Measurements from ENCODE around the gene CACNA1D.

CACNA1D gene

DNA sequence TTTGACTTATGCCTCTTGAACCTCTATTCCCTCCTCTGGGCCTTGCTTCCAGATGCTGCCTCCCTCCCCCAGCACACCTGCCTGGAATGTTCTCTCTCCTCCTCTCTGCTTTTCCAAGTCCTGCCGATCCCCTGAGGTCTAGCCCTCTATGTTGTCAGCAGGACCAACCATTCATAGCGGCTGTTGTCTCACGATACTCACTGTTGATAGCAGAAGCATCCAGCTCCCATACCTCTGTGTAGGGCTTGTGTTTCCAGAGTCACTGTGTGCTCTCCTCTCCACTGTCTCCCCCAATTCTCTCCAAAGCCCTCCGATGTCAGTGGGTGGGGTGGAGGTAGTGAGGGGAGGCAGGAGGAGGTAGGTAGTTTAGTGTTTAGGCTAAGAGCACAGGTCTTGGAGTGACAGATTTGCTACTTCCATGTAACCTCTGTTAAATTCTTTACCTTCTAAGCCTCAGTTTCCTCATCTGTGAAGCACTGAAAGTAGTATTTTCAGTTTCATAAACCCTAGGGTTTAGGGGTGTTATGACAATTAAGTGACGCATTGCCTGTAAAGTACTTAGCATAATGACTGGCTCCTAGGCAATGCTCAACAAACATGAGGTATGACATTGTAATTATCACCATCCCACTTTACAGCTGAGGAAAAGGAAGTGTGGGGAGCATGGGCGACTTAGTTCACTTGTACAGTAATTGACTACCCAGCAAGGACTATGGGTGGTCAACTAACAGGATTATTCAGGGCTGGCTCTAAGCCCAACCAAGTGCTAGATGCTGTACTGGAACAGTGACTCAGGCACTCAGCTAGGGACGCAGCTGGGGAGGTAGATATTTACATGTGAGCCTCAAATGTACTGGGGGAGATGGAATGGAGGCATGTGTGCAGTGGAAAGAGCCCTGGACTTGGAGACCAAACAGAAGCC, 122.8 kb downstream of the CACNA1D start:
- Histone ChIP-seq H3K4me1 (ENCODE audit: insufficient read depth, low read length) (peaks cover 6% of the 10 kb centered on the region; the same call in 1 of the 2 replicates), H3K4me3 (ENCODE audit: low read length) (no peak overlapping the region), H3K9me3 (ENCODE audit: insufficient read depth, low read depth, low read length) (no peaks in the 10 kb centered on the region), H3K36me3 (ENCODE audit: insufficient read depth, low read length) (no peaks in the 10 kb centered on the region), H3K27me3 (ENCODE audit: insufficient read depth, low read length) (no peaks in the 10 kb centered on the region), H3K27ac (ENCODE audit: low read depth, low read length) (no peak overlapping the region), H3K9ac (ENCODE audit: low read depth, low read length) (no peak overlapping the region)
- 87% methylated on average over 6 of the region's 7 CpGs for WGBS

- H3K9ac ChIP-seq (ENCODE audit: low read depth, low read length), result no peak overlapping the region
- WGBS, result 93% methylated on average over 8 of the region's 8 CpGs
- no peaks in the 10 kb centered on the region for H3K4me1 ChIP-seq (ENCODE audit: insufficient read depth, low read length)
- H3K36me3 ChIP-seq (ENCODE audit: insufficient read depth, low read length), result no peaks in the 10 kb centered on the region
- no peaks in the 10 kb centered on the region for H3K27me3 ChIP-seq (ENCODE audit: insufficient read depth, low read length)
- H3K27ac ChIP-seq (ENCODE audit: low read depth, low read length), result no peak overlapping the region
- H3K9me3 ChIP-seq (ENCODE audit: insufficient read depth, low read depth, low read length), result no peaks in the 10 kb centered on the region
- H3K4me3 ChIP-seq (ENCODE audit: low read length), result no peak overlapping the region
These were observed 123.6 kb downstream of the CACNA1D start for GRCh38 chr3:53617893-53618523.

DNA sequence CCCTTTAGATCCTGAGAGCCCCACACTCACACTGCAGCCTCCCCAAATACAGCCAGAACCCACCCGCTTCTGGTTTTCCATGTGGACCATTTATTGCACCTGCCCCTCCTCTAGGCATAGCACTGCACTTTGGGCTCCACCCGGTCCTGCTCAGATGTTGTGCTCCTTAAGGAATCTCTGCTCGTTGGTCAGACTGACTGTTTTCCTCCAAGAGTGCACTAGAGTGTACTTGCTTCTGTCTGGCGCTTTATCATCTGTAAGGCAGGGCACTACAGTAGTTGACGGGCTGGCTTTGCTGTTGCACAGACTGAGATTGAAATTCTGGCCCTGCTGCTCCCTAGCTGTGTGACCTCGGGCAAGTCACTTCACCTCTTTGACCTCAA, 124.1 kb downstream of the CACNA1D start:
- Histone ChIP-seq H3K9ac (ENCODE audit: low read depth, low read length) (no peak overlapping the region), H3K27me3 (ENCODE audit: insufficient read depth, low read length) (no peaks in the 10 kb centered on the region), H3K4me3 (ENCODE audit: low read length) (no peak overlapping the region), H3K9me3 (ENCODE audit: insufficient read depth, low read depth, low read length) (no peaks in the 10 kb centered on the region), H3K36me3 (ENCODE audit: insufficient read depth, low read length) (no peaks in the 10 kb centered on the region), H3K27ac (ENCODE audit: low read depth, low read length) (no peak overlapping the region), H3K4me1 (ENCODE audit: insufficient read depth, low read length) (no peaks in the 10 kb centered on the region)
- 93% methylated on average over 6 of the region's 6 CpGs for WGBS

DNA sequence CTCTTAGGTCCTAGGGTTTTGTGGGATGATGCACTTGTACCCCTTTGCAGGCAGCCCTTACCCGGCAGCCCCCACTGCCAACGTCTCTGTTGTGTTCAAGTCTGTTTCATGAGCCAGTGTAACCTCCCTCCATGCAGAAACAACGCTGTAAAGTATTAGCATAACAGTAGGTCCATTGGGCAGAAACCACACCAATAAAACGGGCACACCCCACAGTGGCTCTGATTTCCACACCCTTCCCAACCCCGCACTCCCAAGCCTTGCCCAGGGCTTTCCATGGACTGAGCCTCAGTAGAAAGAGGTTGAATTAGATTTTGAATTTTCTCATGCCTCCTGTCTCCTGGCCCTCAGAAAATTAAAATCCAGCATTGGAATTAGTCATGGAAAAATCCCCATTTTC, 124.5 kb downstream of the CACNA1D start:
- H3K9me3 ChIP-seq (ENCODE audit: insufficient read depth, low read depth, low read length), result no peaks in the 10 kb centered on the region
- no peaks in the 10 kb centered on the region for H3K4me1 ChIP-seq (ENCODE audit: insufficient read depth, low read length)
- H3K27me3 ChIP-seq (ENCODE audit: insufficient read depth, low read length), result no peaks in the 10 kb centered on the region
- H3K4me3 ChIP-seq (ENCODE audit: low read length), result no peak overlapping the region
- no peak overlapping the region for H3K9ac ChIP-seq (ENCODE audit: low read depth, low read length)
- H3K36me3 ChIP-seq (ENCODE audit: insufficient read depth, low read length), result no peaks in the 10 kb centered on the region
- WGBS, result 71% methylated on average over 5 of the region's 5 CpGs
- H3K27ac ChIP-seq (ENCODE audit: low read depth, low read length), result no peak overlapping the region

GRCh38 chr3:53624061-53624857, 129.8 kb downstream of the CACNA1D start:
- H3K27me3 ChIP-seq (ENCODE audit: insufficient read depth, low read length), result 0 out of 2 replicates have a peak, but pooled peaks cover 3% of the 10 kb centered on the region
- H3K36me3 ChIP-seq (ENCODE audit: insufficient read depth, low read length), result no peaks in the 10 kb centered on the region
- 89% methylated on average over 10 of the region's 10 CpGs for WGBS
- no peaks in the 10 kb centered on the region for H3K9me3 ChIP-seq (ENCODE audit: insufficient read depth, low read depth, low read length)
- no peak overlapping the region for H3K9ac ChIP-seq (ENCODE audit: low read depth, low read length)
- H3K4me1 ChIP-seq (ENCODE audit: insufficient read depth, low read length), result no peaks in the 10 kb centered on the region
- no peak overlapping the region for H3K4me3 ChIP-seq (ENCODE audit: low read length)
- H3K27ac ChIP-seq (ENCODE audit: low read depth, low read length), result no peak overlapping the region

DNA sequence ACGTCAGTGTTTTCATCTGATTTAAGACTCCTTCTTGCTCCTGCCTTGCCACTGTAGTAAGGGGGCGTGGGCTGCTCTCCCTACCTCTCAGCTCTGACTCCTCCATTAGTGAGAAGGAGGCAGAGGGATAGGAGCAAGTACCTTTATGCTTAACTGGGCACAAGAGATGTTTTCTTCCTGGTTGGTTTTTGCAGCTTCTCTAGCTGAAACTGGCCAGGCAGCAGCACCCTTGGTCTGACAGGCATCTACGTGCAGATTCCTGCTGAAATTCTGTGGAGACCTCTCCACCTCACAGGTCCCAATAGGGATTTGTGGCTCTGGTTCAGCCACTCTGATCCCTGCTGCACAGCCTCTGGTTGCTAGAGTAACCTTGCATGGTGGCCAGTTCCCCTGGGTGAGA, 132.5 kb downstream of the CACNA1D start:
- WGBS, result 90% methylated on average over 3 of the region's 3 CpGs
- Histone ChIP-seq H3K27me3 (ENCODE audit: insufficient read depth, low read length) (0 out of 2 replicates have a peak, but pooled peaks cover 3% of the 10 kb centered on the region), H3K4me3 (ENCODE audit: low read length) (no peak overlapping the region), H3K36me3 (ENCODE audit: insufficient read depth, low read length) (no peaks in the 10 kb centered on the region), H3K9me3 (ENCODE audit: insufficient read depth, low read depth, low read length) (no peaks in the 10 kb centered on the region), H3K9ac (ENCODE audit: low read depth, low read length) (no peak overlapping the region), H3K27ac (ENCODE audit: low read depth, low read length) (no peak overlapping the region), H3K4me1 (ENCODE audit: insufficient read depth, low read length) (no peaks in the 10 kb centered on the region)

DNA sequence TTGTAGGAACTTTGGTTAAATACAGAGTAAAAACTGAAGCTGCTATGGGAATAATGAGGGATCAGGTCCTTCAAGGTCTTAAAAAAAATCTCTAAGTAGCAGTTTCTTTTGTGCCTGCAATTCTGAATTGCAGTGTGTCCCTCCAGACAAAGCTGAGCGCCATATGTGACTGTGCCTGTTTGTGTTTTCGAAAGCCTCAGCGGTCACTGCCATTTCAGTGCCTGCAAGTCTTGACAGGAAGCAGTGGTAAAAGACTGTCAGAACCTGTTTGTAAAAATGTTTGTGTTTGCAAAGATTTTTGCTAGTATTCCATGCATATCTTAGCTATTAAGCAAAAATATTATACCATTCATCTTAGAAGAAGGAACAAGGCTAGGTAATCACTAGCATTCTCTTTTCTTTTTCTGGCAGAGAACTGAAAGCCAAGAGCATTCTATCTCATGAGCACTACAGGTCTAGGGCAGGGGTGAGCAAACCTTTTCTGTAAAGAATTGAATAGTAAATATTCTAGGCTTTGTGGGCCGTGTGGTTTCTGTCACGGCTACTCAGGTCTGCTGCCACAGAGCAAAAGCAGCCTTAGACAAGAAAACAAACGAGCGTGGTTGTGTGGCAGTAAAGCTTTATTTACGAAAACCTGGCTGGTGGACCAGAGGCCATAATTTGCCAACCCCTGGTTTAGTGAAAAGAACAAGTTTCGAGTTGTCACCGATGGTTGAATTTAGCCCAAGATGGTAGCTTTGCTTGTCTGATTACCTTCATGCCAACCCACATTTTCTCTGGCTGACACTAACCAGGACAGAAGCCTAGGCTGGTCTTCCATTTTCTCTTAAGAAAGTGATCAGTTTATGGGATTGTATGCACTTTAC, 134.4 kb downstream of the CACNA1D start:
- no peak overlapping the region for H3K27ac ChIP-seq (ENCODE audit: low read depth, low read length)
- 89% methylated on average over 10 of the region's 10 CpGs for WGBS
- H3K9ac ChIP-seq (ENCODE audit: low read depth, low read length), result no peak overlapping the region
- no peaks in the 10 kb centered on the region for H3K36me3 ChIP-seq (ENCODE audit: insufficient read depth, low read length)
- 0 out of 2 replicates have a peak, but pooled peaks cover 3% of the 10 kb centered on the region for H3K27me3 ChIP-seq (ENCODE audit: insufficient read depth, low read length)
- H3K9me3 ChIP-seq (ENCODE audit: insufficient read depth, low read depth, low read length), result no peaks in the 10 kb centered on the region
- no peaks in the 10 kb centered on the region for H3K4me1 ChIP-seq (ENCODE audit: insufficient read depth, low read length)
- H3K4me3 ChIP-seq (ENCODE audit: low read length), result no peak overlapping the region

DNA sequence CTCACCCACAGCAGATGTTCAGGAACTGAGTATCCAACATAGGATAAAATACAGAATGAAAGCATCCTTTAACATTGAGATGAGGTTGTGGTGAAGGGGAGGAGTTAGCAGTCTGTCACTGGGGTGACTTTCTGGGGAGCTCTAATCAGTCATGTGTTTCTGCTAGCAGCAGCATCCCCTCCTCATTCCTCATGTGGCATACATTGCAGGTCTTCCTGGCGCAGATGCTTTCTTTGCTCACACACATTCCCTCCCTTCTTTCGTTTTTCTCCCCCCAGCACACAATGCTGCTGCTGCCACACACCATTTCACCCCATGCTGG, 135.0 kb downstream of the CACNA1D start:
- Histone ChIP-seq H3K27me3 (ENCODE audit: insufficient read depth, low read length) (0 out of 2 replicates have a peak, but pooled peaks cover 3% of the 10 kb centered on the region), H3K36me3 (ENCODE audit: insufficient read depth, low read length) (no peaks in the 10 kb centered on the region), H3K9ac (ENCODE audit: low read depth, low read length) (no peak overlapping the region), H3K9me3 (ENCODE audit: insufficient read depth, low read depth, low read length) (no peaks in the 10 kb centered on the region), H3K4me1 (ENCODE audit: insufficient read depth, low read length) (no peaks in the 10 kb centered on the region), H3K4me3 (ENCODE audit: low read length) (no peak overlapping the region), H3K27ac (ENCODE audit: low read depth, low read length) (no peak overlapping the region)
- WGBS, result 87% methylated on average over 2 of the region's 2 CpGs

- 68% methylated on average over 2 of the region's 3 CpGs for WGBS
These were observed 136.1 kb downstream of the CACNA1D start for GRCh38 chr3:53630547-53630946.

DNA sequence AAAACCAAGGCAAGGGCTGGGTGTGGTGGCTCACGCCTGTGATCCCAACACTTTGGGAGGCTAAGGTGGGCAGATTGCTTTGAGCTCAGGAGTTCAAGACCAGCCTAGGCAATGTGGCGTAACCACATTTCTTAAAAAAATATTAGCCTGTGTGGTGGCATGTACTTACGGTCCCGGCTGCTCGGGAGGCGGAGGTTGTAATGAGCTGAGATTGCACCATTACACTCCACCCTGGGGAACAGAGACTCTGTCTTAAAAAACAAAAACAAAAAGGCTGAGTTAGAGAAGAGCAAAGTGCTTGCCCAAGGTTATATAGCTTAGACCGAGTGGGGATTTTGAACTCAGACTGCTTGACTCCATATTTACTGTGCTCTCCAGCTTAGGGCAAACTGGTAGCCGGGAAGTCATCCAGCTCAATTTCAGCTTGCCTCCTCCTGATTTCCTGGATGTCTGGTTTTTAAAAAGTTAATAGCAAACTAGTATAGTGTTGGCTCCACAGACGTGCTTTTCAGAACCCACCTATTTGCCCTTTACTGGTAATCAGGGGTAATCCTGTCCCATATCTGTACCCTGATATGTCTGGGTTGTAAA, 138.9 kb downstream of the CACNA1D start:
- Histone ChIP-seq H3K4me3 (ENCODE audit: low read length) (no peak overlapping the region), H3K27me3 (ENCODE audit: insufficient read depth, low read length) (no peaks in the 10 kb centered on the region), H3K9ac (ENCODE audit: low read depth, low read length) (no peak overlapping the region), H3K36me3 (ENCODE audit: insufficient read depth, low read length) (no peaks in the 10 kb centered on the region), H3K27ac (ENCODE audit: low read depth, low read length) (no peak overlapping the region), H3K9me3 (ENCODE audit: insufficient read depth, low read depth, low read length) (no peaks in the 10 kb centered on the region), H3K4me1 (ENCODE audit: insufficient read depth, low read length) (no peaks in the 10 kb centered on the region)
- 90% methylated on average over 9 of the region's 9 CpGs for WGBS

More at GRCh38 chr3:53630547-53630946, 136.1 kb downstream of the CACNA1D start:
- Histone ChIP-seq H3K27me3 (ENCODE audit: insufficient read depth, low read length) (0 out of 2 replicates have a peak, but pooled peaks cover under 1% of the 10 kb centered on the region), H3K9ac (ENCODE audit: low read depth, low read length) (no peak overlapping the region), H3K36me3 (ENCODE audit: insufficient read depth, low read length) (no peaks in the 10 kb centered on the region), H3K4me3 (ENCODE audit: low read length) (no peak overlapping the region), H3K9me3 (ENCODE audit: insufficient read depth, low read depth, low read length) (no peaks in the 10 kb centered on the region), H3K27ac (ENCODE audit: low read depth, low read length) (no peak overlapping the region), H3K4me1 (ENCODE audit: insufficient read depth, low read length) (no peaks in the 10 kb centered on the region)

Data from HUES64 (cell line).